Liver (tissue), 9 donors: ENCODE measurements around the gene FEZF2. TPM values are rescaled to one million over a fixed set of nuclear protein-coding genes. Genes with fewer than 3 reads are reported as not detected.

Experiments used
- DNase-seq: peaks from one replicate; pipeline ENCODE4 v3.0.0-alpha.2; 2017; ENCODE audit warnings: low spot score
- H3K27ac ChIP-seq, 2 donors: one replicate each; pipeline ENCODE4 v1.7.0; 2013; ENCODE audit warnings: inconsistent platforms in 2 of 2, low read length in 2 of 2, control low read depth in 1 of 2, low read depth in 1 of 2, mild to moderate bottlenecking in 1 of 2
- H3K27me3 ChIP-seq, 4 donors: one replicate each; pipeline versions ENCODE4 v1.6.1 to v1.7.0; 2013; ENCODE audit warnings: low read length in 3 of 4, inconsistent platforms in 1 of 4, mild to moderate bottlenecking in 1 of 4, moderate library complexity in 1 of 4; ENCODE audit not compliant: control insufficient read depth in 4 of 4, insufficient read depth in 4 of 4
- H3K36me3 ChIP-seq, 4 donors: one replicate each; pipeline versions ENCODE4 v1.6.1 to v1.7.0; 2013; ENCODE audit warnings: low read length in 3 of 4, mild to moderate bottlenecking in 3 of 4, low read depth in 1 of 4, moderate library complexity in 1 of 4; ENCODE audit not compliant: control insufficient read depth in 4 of 4, insufficient read depth in 3 of 4
- H3K4me1 ChIP-seq, 4 donors: one replicate each; pipeline versions ENCODE4 v1.6.1 to v1.7.0; 2013; ENCODE audit warnings: low read length in 3 of 4, mild to moderate bottlenecking in 3 of 4, moderate library complexity in 1 of 4; ENCODE audit not compliant: control insufficient read depth in 4 of 4, insufficient read depth in 4 of 4
- H3K4me3 ChIP-seq, 3 donors: one replicate each; pipeline versions ENCODE4 v1.6.1 to v1.7.0; 2013; ENCODE audit warnings: low read length in 3 of 3, control low read depth in 1 of 3, low read depth in 1 of 3, mild to moderate bottlenecking in 1 of 3
- H3K9ac ChIP-seq, 2 donors: one replicate each; pipeline ENCODE4 v1.7.0; 2013; ENCODE audit warnings: low read length in 2 of 2, mild to moderate bottlenecking in 2 of 2, moderate library complexity in 2 of 2, control low read depth in 1 of 2, low read depth in 1 of 2
- H3K9me3 ChIP-seq, 4 donors: one replicate each; pipeline versions ENCODE4 v1.6.1 to v1.7.0; 2013; ENCODE audit warnings: low read length in 3 of 4; ENCODE audit not compliant: control insufficient read depth in 4 of 4
- EGR1 ChIP-seq, 2 donors: IDR thresholded peaks; 2 replicates each; pipeline ENCODE4 v1.6.1; 2016 to 2018; ENCODE audit warnings: antibody characterized with exemption in 2 of 2, low read depth in 2 of 2
- FOXA2 ChIP-seq: IDR thresholded peaks from 2 replicates; pipeline ENCODE4 v1.6.1; 2016; ENCODE audit warnings: antibody characterized with exemption
- GABPA ChIP-seq, 2 donors: IDR thresholded peaks in 1 of 2; conservative IDR thresholded peaks in 1 of 2; 2 replicates each; pipeline ENCODE4 v1.6.1; 2016; ENCODE audit warnings: antibody characterized with exemption in 2 of 2, mild to moderate bottlenecking in 1 of 2, moderate library complexity in 1 of 2
- HNF4A ChIP-seq, 2 donors: conservative IDR thresholded peaks; 2 replicates each; pipeline ENCODE4 v1.6.1; 2016; ENCODE audit warnings: antibody characterized with exemption in 2 of 2, mild to moderate bottlenecking in 2 of 2
- HNF4G ChIP-seq: IDR thresholded peaks from 2 replicates; pipeline ENCODE4 v1.6.1; 2016; ENCODE audit warnings: antibody characterized with exemption
- JUND ChIP-seq, 2 donors: IDR thresholded peaks; 2 replicates each; pipeline ENCODE4 v1.6.1; 2016; ENCODE audit warnings: antibody characterized with exemption in 2 of 2
- NR2F2 ChIP-seq: IDR thresholded peaks from 2 replicates; pipeline ENCODE4 v1.6.1; 2016; ENCODE audit warnings: antibody characterized with exemption
- RAD21 ChIP-seq, 2 donors: IDR thresholded peaks; 2 replicates each; pipeline ENCODE4 v1.6.1; 2016; ENCODE audit warnings: antibody characterized with exemption in 2 of 2, mild to moderate bottlenecking in 2 of 2
- REST ChIP-seq: IDR thresholded peaks from 2 replicates; pipeline ENCODE4 v1.6.1; 2016; ENCODE audit warnings: antibody characterized with exemption, mild to moderate bottlenecking
- RXRA ChIP-seq, 2 donors: IDR thresholded peaks; 2 replicates each; pipeline ENCODE4 v1.6.1; 2017 to 2018; ENCODE audit warnings: antibody characterized with exemption in 2 of 2, mild to moderate bottlenecking in 1 of 2
- SP1 ChIP-seq: IDR thresholded peaks from 2 replicates; pipeline ENCODE4 v1.6.1; 2018; ENCODE audit warnings: antibody characterized with exemption, mild to moderate bottlenecking
- TAF1 ChIP-seq: conservative IDR thresholded peaks from 2 replicates; pipeline ENCODE4 v1.6.1; 2016; ENCODE audit warnings: antibody characterized with exemption, mild to moderate bottlenecking
- YY1 ChIP-seq: IDR thresholded peaks from 2 replicates; pipeline ENCODE4 v1.6.1; 2016; ENCODE audit warnings: antibody characterized with exemption, mild to moderate bottlenecking
- ZBTB33 ChIP-seq: IDR thresholded peaks from 2 replicates; pipeline ENCODE4 v1.6.1; 2016; ENCODE audit warnings: antibody characterized with exemption
- WGBS: extraction: QIAGEN DNeasy Blood & Tissue Kit; methylation state at CpG from one replicate; pipeline ENCODE4 v1.1.7; 2013; 5-methylcytosine and 5-hydroxymethylcytosine counted together
- polyA plus RNA-seq, 2 donors: library from polyadenylated mRNA; stranded (reverse) in 1 of 2; unstranded in 1 of 2; fragments of 200-250 nt in 1 of 2; fragments of >200 nt in 1 of 2; fragmentation: Nextera tagmentation in 1 of 2; extraction: Ambion mirVana in 1 of 2; gene quantifications; one replicate each; pipeline versions ENCODE4 v1.2.1 to v1.2.3, GENCODE V29; 2013 to 2015
- total RNA-seq, 2 donors: library from RNA; depleted of rRNA; stranded (reverse); fragments of >200 nt; gene quantifications; one replicate each; pipeline ENCODE4 v1.2.3, GENCODE V29; 2014
- TF ChIP-seq, protein P1 (sequence below): fragments of 150-350 bp; IDR thresholded peaks from 2 replicates; pipeline ENCODE4 v1.5.1; 2017; ENCODE audit warnings: improper control_type of control experiment, low read depth, low read length; ENCODE audit not compliant: missing input control
- TF ChIP-seq, protein P2 (sequence below): IDR thresholded peaks from 2 replicates; pipeline ENCODE4 v1.6.1; 2016; ENCODE audit warnings: antibody characterized with exemption
- TF ChIP-seq, protein P3 (sequence below): IDR thresholded peaks from 2 replicates; pipeline ENCODE4 v1.6.1; 2016; ENCODE audit warnings: antibody characterized with exemption
- donor health status: healthy.
- donor health status: healthy.
- donor health status: healthy.
- donor health status: healthy.
- donor health status: healthy.

The FEZF2 gene
- total and polyA plus RNA-seq, 4 donors, result not detected

GRCh38 chr3:62405135-62405534, 31.8 kb upstream of the FEZF2 start:
- no peaks in the 10 kb centered on the region for H3K36me3 ChIP-seq
- 88% methylated on average over 6 of the region's 6 CpGs for WGBS
- no peaks in the 10 kb centered on the region for H3K4me1 ChIP-seq
- H3K27me3 ChIP-seq, result no peaks in the 10 kb centered on the region
- DNase-seq, result no peak
- H3K9me3 ChIP-seq, result no peaks in the 10 kb centered on the region
- no peak overlapping the region for H3K4me3 ChIP-seq
- H3K27ac ChIP-seq, result no peak overlapping the region
- TF ChIP-seq ZBTB33, result no peak
- no peak for TF ChIP-seq FOXA2
- no peak for TF ChIP-seq RXRA (IDR thresholded peaks at IDR 0.05)
- no peak for TF ChIP-seq EGR1 (IDR thresholded peaks at IDR 0.05; ENCODE audit: low read depth in 2 of 2)
- no peak for TF ChIP-seq YY1
- TF ChIP-seq RAD21 (IDR thresholded peaks at IDR 0.05), result no peak
- TF ChIP-seq, protein P1, sequence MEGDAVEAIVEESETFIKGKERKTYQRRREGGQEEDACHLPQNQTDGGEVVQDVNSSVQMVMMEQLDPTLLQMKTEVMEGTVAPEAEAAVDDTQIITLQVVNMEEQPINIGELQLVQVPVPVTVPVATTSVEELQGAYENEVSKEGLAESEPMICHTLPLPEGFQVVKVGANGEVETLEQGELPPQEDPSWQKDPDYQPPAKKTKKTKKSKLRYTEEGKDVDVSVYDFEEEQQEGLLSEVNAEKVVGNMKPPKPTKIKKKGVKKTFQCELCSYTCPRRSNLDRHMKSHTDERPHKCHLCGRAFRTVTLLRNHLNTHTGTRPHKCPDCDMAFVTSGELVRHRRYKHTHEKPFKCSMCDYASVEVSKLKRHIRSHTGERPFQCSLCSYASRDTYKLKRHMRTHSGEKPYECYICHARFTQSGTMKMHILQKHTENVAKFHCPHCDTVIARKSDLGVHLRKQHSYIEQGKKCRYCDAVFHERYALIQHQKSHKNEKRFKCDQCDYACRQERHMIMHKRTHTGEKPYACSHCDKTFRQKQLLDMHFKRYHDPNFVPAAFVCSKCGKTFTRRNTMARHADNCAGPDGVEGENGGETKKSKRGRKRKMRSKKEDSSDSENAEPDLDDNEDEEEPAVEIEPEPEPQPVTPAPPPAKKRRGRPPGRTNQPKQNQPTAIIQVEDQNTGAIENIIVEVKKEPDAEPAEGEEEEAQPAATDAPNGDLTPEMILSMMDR, result no peak
- no peak for TF ChIP-seq HNF4G
- TF ChIP-seq JUND (IDR thresholded peaks at IDR 0.05), result no peak
- TF ChIP-seq, protein P2, sequence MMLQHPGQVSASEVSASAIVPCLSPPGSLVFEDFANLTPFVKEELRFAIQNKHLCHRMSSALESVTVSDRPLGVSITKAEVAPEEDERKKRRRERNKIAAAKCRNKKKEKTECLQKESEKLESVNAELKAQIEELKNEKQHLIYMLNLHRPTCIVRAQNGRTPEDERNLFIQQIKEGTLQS, result no peak
- TF ChIP-seq, protein P3, sequence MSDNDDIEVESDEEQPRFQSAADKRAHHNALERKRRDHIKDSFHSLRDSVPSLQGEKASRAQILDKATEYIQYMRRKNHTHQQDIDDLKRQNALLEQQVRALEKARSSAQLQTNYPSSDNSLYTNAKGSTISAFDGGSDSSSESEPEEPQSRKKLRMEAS, result no peak
- TF ChIP-seq REST, result no peak
- TF ChIP-seq GABPA (IDR thresholded peaks at IDR 0.05 in 1 of 2, conservative IDR thresholded peaks at IDR 0.05 in 1 of 2), result no peak
- no peak for TF ChIP-seq TAF1
- TF ChIP-seq NR2F2, result no peak
- no peak for TF ChIP-seq SP1
- H3K9ac ChIP-seq, result no peak overlapping the region

- Histone ChIP-seq H3K36me3 (no peaks in the 10 kb centered on the region), H3K27ac (no peak overlapping the region), H3K9ac (no peak overlapping the region), H3K9me3 (no peaks in the 10 kb centered on the region), H3K27me3 (no peaks in the 10 kb centered on the region), H3K4me1 (no peaks in the 10 kb centered on the region), H3K4me3 (no peak overlapping the region)
- WGBS, result 81% methylated on average over 8 of the region's 8 CpGs
- TF ChIP-seq HNF4A (conservative IDR thresholded peaks at IDR 0.05), result no peak
- TF ChIP-seq NR2F2, result no peak
- no peak for TF ChIP-seq EGR1 (IDR thresholded peaks at IDR 0.05; ENCODE audit: low read depth in 2 of 2)
- no peak for TF ChIP-seq ZBTB33
- no peak for DNase-seq
These were observed 31.0 kb upstream of the FEZF2 start for GRCh38 chr3:62404321-62404720.
